ENCODE measurements around the gene HMCN2.
A peak's percentile ranks its signal among the peaks of the same experiment; 100 is the strongest.

HMCN2 gene

DNA sequence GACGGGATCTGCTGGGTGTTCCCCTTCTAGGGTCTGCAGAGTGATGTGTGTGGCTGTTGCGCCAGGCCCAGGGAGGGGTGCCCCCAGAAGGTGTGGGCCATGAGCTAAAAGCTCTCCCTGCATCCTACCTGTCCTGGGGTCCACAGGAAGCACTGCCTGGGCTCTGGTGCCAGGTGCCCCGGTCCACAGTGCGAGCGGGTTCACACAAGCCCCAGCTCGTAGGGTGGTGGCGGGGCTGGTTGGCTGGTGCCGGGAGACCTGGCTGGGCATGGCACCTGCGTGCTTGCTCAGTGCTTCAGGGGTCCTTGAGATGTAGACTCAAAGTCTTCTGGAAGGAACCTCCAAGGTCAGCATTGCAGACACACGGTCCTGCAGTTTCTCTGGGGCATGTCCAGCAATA is 204.7 kb downstream of the HMCN2 start:
- no peak for TF ChIP-seq POLR2A (IDR thresholded peaks at IDR 0.05; ENCODE audit: low read length)
- TF ChIP-seq GATA1 (IDR thresholded peaks at IDR 0.05; ENCODE audit: low read depth, low read length), result no peak
- no peak for DNase-seq

DNA sequence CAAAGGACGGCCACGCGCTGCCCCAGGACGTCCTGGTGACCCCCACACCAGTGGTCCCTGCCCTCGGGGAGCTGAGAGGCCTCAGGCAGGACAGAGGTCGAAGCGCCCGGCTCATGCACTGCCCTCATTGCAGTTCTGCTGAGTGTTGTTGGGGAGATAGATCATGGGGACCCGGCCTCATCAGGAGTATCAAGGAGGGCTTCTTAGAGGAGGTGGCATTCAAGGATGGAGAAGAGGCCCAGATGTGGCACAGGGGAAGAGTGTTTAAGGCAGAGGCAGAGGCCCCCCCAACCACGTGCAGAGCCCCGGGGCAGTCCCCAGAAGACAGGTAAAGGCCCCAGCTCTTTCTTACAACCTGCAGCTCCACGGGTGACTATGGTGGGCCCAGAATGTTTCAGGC is 205.4 kb downstream of the HMCN2 start:
- TF ChIP-seq POLR2A (IDR thresholded peaks at IDR 0.05; ENCODE audit: low read length) (no peak), GATA1 (IDR thresholded peaks at IDR 0.05; ENCODE audit: low read depth, low read length) (no peak)
- no peak for DNase-seq

DNA sequence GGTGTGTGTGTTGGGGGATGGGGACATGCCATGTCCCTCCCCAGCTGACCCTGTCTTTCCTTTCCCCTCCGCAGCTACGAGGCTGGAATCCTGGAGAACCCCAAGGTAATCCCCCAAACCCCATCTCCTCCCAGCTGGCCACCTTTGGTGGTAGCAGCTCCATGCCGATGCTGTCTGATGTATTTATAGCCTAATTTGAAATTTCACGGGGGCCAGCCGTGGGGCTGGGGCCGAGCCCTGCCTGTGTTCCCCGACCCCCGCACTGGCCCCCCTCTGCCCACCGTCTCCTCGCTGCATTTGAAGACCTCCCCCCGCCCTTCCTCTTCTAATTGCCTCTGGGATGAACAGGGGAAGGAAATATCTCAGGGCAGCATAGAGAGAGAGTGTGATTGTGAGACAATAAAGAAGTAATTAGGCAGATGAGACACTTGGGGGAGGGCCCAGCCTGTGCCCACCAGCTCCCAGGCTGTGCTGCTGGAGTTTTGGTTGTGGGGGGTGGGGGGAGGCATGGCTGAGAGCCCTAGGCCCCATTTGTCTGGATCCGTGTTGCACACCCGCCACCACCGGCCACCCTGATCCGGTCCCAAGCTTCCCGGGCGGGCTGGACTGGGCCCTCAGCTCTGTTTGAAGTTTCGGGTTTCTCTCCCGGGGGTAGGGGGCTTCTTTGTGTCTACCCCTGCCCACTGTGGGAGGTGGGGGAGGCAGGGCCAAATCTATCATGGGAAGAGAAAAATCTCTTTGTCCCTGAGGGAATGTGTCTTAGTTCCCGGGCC is 206.0 kb downstream of the HMCN2 start:
- DNase-seq, result no peak
- TF ChIP-seq POLR2A (IDR thresholded peaks at IDR 0.05; ENCODE audit: low read length) (no peak), GATA1 (IDR thresholded peaks at IDR 0.05; ENCODE audit: low read depth, low read length) (no peak)

DNA sequence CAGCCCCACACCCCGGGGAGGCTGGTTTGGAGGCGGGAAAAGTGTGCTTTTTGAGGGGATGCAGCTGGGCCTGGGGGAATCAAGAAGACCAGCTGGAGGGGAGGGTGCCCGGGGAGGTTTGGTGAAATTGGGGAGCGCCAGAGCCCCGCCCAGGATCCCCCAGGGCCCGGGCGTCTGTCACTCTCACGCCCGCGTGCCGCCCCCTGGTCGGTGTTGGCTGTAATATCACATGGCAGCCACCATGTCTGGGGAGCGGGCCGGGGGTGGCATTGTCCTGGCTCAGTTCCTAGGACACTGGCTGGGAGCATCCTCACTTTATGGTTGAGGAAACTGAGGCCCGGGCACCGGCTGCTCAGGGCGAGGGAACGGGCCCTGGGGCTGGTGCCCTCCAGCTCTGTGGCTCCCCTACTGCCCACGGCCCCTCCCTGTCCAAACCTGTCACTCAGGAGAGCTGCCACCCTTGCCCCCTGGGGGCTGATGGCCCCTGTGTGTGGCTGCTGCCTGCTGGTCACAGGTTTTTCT is 206.7 kb downstream of the HMCN2 start:
- DNase-seq, result no peak
- no peak for TF ChIP-seq POLR2A (IDR thresholded peaks at IDR 0.05; ENCODE audit: low read length)
- TF ChIP-seq GATA1 (IDR thresholded peaks at IDR 0.05; ENCODE audit: low read depth, low read length), result no peak

DNA sequence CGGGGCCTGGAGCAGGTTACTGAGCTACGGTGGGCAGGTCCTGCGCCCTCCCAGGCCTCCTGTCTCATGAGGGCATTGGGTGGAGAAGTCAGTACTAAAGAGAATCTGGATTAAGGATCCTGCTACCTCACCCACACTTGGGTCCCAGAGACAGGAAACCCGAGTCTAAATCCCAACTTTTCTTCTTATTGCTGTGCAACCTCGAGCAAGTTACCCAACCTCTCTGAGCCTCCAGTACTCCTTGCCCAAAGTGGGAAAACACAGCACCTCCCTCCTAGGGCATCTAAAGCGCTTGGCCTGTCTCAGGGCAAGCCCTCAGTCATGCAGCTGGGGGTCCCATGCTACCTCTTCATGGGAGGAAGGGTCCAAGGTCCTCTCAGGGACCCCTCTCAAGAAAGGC is 207.4 kb downstream of the HMCN2 start:
- TF ChIP-seq POLR2A (IDR thresholded peaks at IDR 0.05; ENCODE audit: low read length) (no peak), GATA1 (IDR thresholded peaks at IDR 0.05; ENCODE audit: low read depth, low read length) (no peak)

DNA sequence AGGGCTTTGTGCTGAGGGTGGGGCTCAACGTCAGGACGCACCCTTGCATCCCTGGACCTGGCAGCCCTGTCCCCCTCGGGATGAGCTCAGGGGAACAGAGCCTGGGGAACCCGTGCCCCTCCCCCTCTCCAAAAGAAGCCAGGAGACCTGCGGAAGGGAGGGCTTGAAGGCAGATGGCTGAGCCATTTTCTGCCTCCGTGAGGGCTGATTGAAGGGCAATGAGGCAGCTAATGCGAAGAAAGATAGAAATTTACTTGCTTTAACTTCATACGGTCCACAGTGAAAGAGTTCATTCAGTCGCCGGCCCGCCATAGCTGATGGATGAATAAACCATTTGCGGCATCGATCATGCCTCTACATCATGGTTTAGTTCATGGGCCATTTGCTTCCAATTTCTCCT is 208.0 kb downstream of the HMCN2 start:
- DNase-seq, result no peak
- TF ChIP-seq POLR2A (IDR thresholded peaks at IDR 0.05; ENCODE audit: low read length) (no peak), GATA1 (IDR thresholded peaks at IDR 0.05; ENCODE audit: low read depth, low read length) (no peak)

More for the DNA sequence above, 207.4 kb downstream of the HMCN2 start:
- DNase-seq, result no peak

DNA sequence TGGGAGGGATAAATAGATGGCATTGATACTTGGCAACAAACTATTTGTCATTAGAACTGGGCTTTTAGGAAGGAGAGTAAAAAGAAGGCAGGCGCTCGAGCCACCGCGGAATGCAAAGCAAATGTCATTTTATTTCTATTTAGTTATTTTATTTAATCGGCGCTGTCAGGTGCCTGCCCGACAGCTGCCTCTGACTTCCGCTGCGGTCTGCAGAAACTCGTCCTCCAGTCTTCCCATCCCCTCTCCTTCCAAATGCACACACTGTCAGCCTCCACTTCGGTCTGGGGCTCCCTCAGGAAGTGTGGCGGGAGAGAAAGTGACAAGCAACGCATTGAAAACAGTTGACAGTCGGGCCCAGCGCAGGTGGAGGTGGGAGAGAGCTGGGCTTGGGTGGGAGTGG is 208.5 kb downstream of the HMCN2 start:
- TF ChIP-seq GATA1 (IDR thresholded peaks at IDR 0.05; ENCODE audit: low read depth, low read length) (no peak), POLR2A (IDR thresholded peaks at IDR 0.05; ENCODE audit: low read length) (no peak)
- DNase-seq, result no peak

DNA sequence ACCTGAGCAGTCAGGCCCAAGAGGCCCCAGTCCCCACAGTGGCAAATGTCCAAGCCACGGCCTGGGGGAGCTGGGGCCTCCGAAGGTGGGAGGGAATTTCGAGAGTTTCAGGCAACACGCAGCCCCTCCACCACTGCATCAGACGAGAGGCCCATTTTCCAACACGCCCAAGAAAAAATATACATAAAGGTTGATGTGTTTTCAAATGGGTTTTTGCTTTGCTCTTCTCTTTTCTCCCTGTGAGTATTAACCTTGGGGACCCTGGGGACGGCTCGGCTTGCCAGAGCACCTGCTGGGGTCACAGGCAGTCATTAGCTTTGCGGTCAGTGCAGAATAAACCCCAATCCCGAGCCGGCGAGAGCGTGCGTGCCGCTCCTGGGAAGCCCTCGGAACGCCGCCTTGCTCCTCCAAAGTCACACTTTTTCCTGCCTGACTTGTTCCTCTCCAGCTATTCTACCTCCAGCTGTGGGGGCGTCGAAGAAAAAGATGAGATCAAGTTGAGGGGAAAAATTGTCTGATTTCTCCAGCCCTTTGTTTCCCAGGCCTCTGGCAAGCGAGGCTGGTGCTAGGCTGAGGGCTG is 210.7 kb downstream of the HMCN2 start:
- TF ChIP-seq POLR2A (IDR thresholded peaks at IDR 0.05; ENCODE audit: low read length) (no peak), GATA1 (IDR thresholded peaks at IDR 0.05; ENCODE audit: low read depth, low read length) (no peak)
- no peak for DNase-seq

DNA sequence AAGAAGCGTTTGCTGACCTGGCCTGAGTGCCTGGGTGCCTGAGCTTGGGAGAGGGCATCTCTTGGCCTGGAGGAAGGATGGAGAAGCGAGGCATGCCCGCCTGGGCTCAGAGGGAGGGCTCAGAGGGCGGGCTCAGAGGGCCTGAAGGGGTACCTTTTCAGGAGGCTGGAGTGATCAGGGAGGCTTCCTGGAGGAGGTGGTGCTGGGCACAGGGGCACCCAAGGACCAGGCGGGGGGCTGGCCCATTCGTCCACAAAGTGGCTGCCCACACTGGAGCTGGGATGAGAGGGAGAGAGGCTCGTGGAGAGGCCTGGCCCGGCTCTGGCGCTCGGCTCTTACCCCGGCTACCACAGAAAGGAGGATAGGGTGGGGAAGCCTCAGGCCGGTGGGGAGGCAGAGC is 212.0 kb downstream of the HMCN2 start:
- no peak for DNase-seq
- TF ChIP-seq GATA1 (IDR thresholded peaks at IDR 0.05; ENCODE audit: low read depth, low read length) (no peak), POLR2A (IDR thresholded peaks at IDR 0.05; ENCODE audit: low read length) (no peak)

DNA sequence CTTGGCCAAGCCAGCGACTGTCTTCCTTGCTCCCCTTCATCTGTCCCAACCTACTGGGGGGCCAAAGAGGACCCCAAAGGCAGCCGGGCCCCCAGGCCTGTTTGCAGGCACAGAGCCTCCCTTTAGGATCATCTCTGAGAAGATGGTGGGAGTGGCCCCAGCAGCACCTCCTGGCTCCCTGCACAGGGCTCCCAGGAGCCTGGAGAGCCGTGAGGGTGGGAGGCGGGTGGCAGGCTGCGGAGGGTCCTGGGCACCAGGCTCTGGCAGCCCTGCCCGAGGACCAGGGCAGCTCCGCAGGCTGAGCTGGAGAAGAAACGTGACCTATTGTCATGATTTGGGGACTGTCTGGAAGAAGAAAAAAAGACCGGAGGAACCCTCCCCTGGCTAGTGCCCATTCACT is 212.6 kb downstream of the HMCN2 start:
- DNase-seq, result no peak
- TF ChIP-seq POLR2A (IDR thresholded peaks at IDR 0.05; ENCODE audit: low read length), result no peak
- no peak for TF ChIP-seq GATA1 (IDR thresholded peaks at IDR 0.05; ENCODE audit: low read depth, low read length)

DNA sequence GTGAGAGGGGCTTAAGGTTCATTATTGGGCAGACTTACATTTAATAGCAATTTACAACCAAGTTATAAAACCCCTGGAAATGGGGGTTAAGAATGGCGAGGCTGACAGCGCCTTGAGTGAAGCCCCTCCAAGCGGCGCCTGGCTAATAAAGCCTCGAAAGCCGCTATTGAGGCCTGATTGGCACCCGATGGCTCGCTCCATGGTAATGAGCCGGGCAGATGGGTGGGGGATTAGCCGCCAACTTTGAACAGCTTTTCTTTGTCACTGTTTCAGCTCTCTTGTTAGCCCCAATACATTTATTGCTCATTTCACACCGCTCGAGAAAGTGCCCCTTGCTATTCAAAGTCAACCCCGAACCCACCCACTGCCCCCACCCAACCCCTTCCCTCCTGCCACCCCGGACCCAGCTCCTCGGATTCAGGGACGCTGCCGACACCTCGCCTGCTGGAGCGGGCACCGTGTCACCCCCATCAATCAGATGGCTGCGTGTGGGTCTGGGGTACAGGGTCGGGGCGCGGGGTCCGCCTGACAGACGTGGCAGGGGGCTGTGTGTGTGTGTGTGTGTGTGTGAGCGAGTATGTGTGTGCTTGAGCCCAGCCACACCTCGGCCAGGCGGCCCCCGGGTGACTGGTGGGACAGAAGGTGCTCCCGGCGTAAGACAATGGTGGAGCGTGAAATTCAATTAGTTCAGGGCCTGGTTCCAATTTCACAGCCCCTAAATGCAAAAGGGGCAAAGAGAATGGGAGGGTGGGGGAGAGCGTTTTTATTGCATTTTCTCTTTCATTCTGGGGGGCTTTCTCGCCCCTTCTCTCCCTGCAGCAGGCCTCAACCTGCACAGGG is 213.4 kb downstream of the HMCN2 start:
- no peak for TF ChIP-seq GATA1 (IDR thresholded peaks at IDR 0.05; ENCODE audit: low read depth, low read length)
- no peak for TF ChIP-seq POLR2A (IDR thresholded peaks at IDR 0.05; ENCODE audit: low read length)
- no peak for DNase-seq

DNA sequence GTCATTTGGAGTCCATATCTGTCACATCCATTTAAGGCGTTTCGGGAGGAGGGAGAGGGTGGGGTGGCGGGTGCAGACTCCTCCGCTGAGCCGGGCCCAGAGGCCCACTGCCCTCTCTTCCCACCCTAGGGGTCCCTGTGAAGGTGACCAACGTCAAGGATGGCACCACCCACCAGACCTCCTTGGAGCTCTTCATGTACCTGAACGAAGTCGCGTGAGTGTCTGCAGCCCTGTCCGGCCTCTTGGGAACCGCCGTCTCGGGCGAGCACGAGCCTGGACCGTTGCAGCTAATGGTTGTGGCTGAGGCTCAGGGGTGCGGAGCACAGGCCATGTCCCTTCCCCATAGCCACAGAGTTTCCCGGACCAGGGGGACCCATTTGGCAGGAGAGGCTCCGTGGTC is 214.0 kb downstream of the HMCN2 start:
- TF ChIP-seq GATA1 (IDR thresholded peaks at IDR 0.05; ENCODE audit: low read depth, low read length), result no peak
- TF ChIP-seq POLR2A (IDR thresholded peaks at IDR 0.05; ENCODE audit: low read length), result no peak
- no peak for DNase-seq

DNA sequence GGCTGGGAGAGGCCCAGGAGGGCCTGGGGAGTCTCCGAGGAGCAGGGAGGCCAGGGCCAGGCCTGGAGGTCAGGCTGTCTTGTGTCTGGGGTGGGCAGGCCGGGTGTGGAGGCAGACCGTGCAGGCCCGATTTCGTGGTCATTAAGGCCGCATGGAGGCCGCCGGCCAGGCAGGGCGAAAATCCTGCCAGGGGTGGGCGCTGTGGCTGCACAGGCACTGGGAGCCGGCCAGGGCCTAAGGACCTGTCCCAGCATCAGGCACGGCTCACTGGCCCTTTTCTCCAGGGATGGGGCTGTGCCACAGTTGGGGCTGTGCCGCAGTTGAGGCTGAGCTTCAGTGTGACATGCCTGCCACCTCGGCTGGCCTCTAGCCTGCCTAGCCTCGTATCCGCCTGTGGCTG is 215.1 kb downstream of the HMCN2 start:
- peak; percentile 37 to 55 for DNase-seq
- TF ChIP-seq GATA1 (IDR thresholded peaks at IDR 0.05; ENCODE audit: low read depth, low read length) (no peak), POLR2A (IDR thresholded peaks at IDR 0.05; ENCODE audit: low read length) (no peak)

DNA sequence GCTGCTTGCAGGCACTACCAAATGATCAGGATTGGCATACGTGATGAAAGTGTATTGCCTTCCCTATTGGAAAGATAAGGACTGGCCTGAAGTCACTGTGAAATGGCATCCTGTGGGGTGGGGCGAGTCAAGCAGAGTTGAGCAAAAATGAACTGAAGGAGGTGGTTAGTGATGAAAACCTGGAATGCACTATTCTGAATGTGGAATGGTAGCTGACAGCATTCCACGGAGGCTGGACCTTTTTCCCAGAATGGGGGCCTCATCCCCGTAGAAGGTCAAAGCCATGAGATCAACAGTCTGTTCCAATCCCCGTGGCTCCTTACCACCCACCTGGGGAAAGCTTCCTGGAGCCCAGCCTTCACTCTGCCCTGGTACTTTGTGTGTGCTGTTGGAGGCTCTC is 216.9 kb downstream of the HMCN2 start:
- DNase-seq, result no peak
- TF ChIP-seq POLR2A (IDR thresholded peaks at IDR 0.05; ENCODE audit: low read length) (no peak), GATA1 (IDR thresholded peaks at IDR 0.05; ENCODE audit: low read depth, low read length) (no peak)

All from erythroblast (primary cell).